IPS-20b (cell line): ENCODE data around the gene SEPHS2.

ENCODE experiments used
- H3K27ac ChIP-seq: one replicate; pipeline ENCODE4 v1.5.1; 2013; ENCODE audit warnings: low read length
- H3K27me3 ChIP-seq: 2 replicates; pipeline ENCODE4 v1.6.1; 2013; ENCODE audit warnings: mild to moderate bottlenecking, low read length, inconsistent platforms; ENCODE audit not compliant: insufficient read depth
- H3K36me3 ChIP-seq: 2 replicates; pipeline ENCODE4 v1.6.1; 2013; ENCODE audit warnings: low read depth, mild to moderate bottlenecking, inconsistent platforms, low read length, moderate library complexity; ENCODE audit not compliant: insufficient read depth
- H3K4me1 ChIP-seq: 2 replicates; pipeline ENCODE4 v1.6.1; 2013; ENCODE audit warnings: mild to moderate bottlenecking, control low read depth, inconsistent platforms, low read length, moderate library complexity; ENCODE audit not compliant: insufficient read depth
- H3K4me3 ChIP-seq: 2 replicates; pipeline ENCODE4 v1.5.1; 2013; ENCODE audit warnings: mild to moderate bottlenecking, low read length, inconsistent platforms
- H3K9ac ChIP-seq: 2 replicates; pipeline ENCODE4 v1.6.1; 2013; ENCODE audit warnings: low read depth, mild to moderate bottlenecking, inconsistent platforms, low read length, moderate library complexity
- H3K9me3 ChIP-seq: 2 replicates; pipeline ENCODE4 v1.6.1; 2013; ENCODE audit warnings: mild to moderate bottlenecking, low read depth, low read length, inconsistent platforms; ENCODE audit not compliant: insufficient read depth

The SEPHS2 gene

GRCh38 chr16:30421010-30421409 lies 24.7 kb downstream of the SEPHS2 start:
- Histone ChIP-seq H3K27ac (no peak overlapping the region), H3K9ac (no peak overlapping the region), H3K36me3 (peaks cover 41% of the 10 kb centered on the region), H3K4me3 (no peak overlapping the region), H3K4me1 (no peaks in the 10 kb centered on the region), H3K27me3 (no peaks in the 10 kb centered on the region), H3K9me3 (no peaks in the 10 kb centered on the region)

- Histone ChIP-seq H3K9me3 (no peaks in the 10 kb centered on the region), H3K27me3 (no peaks in the 10 kb centered on the region), H3K36me3 (peaks cover 30% of the 10 kb centered on the region), H3K27ac (no peak overlapping the region), H3K4me1 (no peaks in the 10 kb centered on the region), H3K9ac (peak overlapping the region; percentile 56; the same call in 1 of the 2 replicates), H3K4me3 (peak overlapping the region; percentile 64; the same call in 1 of the 2 replicates)
Measured at GRCh38 chr16:30418350-30419181, 27.1 kb downstream of the SEPHS2 start.

GRCh38 chr16:30417529-30418349 lies 27.9 kb downstream of the SEPHS2 start:
- Histone ChIP-seq H3K4me1 (no peaks in the 10 kb centered on the region), H3K36me3 (peaks cover 34% of the 10 kb centered on the region), H3K9me3 (no peaks in the 10 kb centered on the region), H3K27me3 (no peaks in the 10 kb centered on the region), H3K27ac (no peak overlapping the region), H3K4me3 (peak overlapping the region; percentile 64; the same call in 1 of the 2 replicates), H3K9ac (peak overlapping the region; percentile 56)

- no peak overlapping the region for H3K27ac ChIP-seq
- peak overlapping the region; percentile 64; the same call in 1 of the 2 replicates for H3K4me3 ChIP-seq
Measured at GRCh38 chr16:30416624-30417528, 28.8 kb downstream of the SEPHS2 start.

GRCh38 chr16:30416047-30416603 lies 29.5 kb downstream of the SEPHS2 start:
- peaks cover 36% of the 10 kb centered on the region for H3K36me3 ChIP-seq
- H3K27me3 ChIP-seq = no peaks in the 10 kb centered on the region
- no peak overlapping the region for H3K27ac ChIP-seq
- no peaks in the 10 kb centered on the region for H3K4me1 ChIP-seq
- no peaks in the 10 kb centered on the region for H3K9me3 ChIP-seq
- no peak overlapping the region for H3K9ac ChIP-seq
- H3K4me3 ChIP-seq = no peak overlapping the region

More at GRCh38 chr16:30416624-30417528, 28.8 kb downstream of the SEPHS2 start:
- H3K4me1 ChIP-seq = no peaks in the 10 kb centered on the region
- peaks cover 34% of the 10 kb centered on the region for H3K36me3 ChIP-seq
- peak overlapping the region; percentile 56; the same call in 1 of the 2 replicates for H3K9ac ChIP-seq
- H3K9me3 ChIP-seq = no peaks in the 10 kb centered on the region
- no peaks in the 10 kb centered on the region for H3K27me3 ChIP-seq

GRCh38 chr16:30414159-30414558 lies 31.5 kb downstream of the SEPHS2 start:
- H3K27me3 ChIP-seq = no peaks in the 10 kb centered on the region
- H3K9ac ChIP-seq = no peak overlapping the region
- no peaks in the 10 kb centered on the region for H3K4me1 ChIP-seq
- no peak overlapping the region for H3K4me3 ChIP-seq
- H3K27ac ChIP-seq = no peak overlapping the region
- H3K36me3 ChIP-seq = peaks cover 42% of the 10 kb centered on the region
- H3K9me3 ChIP-seq = no peaks in the 10 kb centered on the region

GRCh38 chr16:30413112-30413806 lies 32.4 kb downstream of the SEPHS2 start:
- Histone ChIP-seq H3K4me3 (no peak overlapping the region), H3K27me3 (no peaks in the 10 kb centered on the region), H3K9ac (no peak overlapping the region), H3K27ac (no peak overlapping the region), H3K9me3 (no peaks in the 10 kb centered on the region), H3K4me1 (peaks cover 2% of the 10 kb centered on the region; the same call in 1 of the 2 replicates), H3K36me3 (peaks cover 42% of the 10 kb centered on the region)

GRCh38 chr16:30409125-30410060 lies 36.3 kb downstream of the SEPHS2 start:
- H3K9ac ChIP-seq = no peak overlapping the region
- H3K27me3 ChIP-seq = no peaks in the 10 kb centered on the region
- H3K4me3 ChIP-seq = peak overlapping the region; percentile 18; the same call in 1 of the 2 replicates
- H3K4me1 ChIP-seq = peaks cover 8% of the 10 kb centered on the region; the same call in 1 of the 2 replicates
- no peaks in the 10 kb centered on the region for H3K9me3 ChIP-seq
- peaks cover 42% of the 10 kb centered on the region for H3K36me3 ChIP-seq
- no peak overlapping the region for H3K27ac ChIP-seq

GRCh38 chr16:30407804-30408534 lies 37.7 kb downstream of the SEPHS2 start:
- peaks cover 8% of the 10 kb centered on the region; the same call in 1 of the 2 replicates for H3K4me1 ChIP-seq
- peaks cover 28% of the 10 kb centered on the region for H3K36me3 ChIP-seq
- peak overlapping the region; percentile 70 for H3K4me3 ChIP-seq
- H3K27me3 ChIP-seq = no peaks in the 10 kb centered on the region
- H3K9me3 ChIP-seq = no peaks in the 10 kb centered on the region
- peak overlapping the region; percentile 69 for H3K9ac ChIP-seq
- H3K27ac ChIP-seq = no peak overlapping the region
